Measurements from ENCODE around the gene FRY.

- TF ChIP-seq, protein P1, sequence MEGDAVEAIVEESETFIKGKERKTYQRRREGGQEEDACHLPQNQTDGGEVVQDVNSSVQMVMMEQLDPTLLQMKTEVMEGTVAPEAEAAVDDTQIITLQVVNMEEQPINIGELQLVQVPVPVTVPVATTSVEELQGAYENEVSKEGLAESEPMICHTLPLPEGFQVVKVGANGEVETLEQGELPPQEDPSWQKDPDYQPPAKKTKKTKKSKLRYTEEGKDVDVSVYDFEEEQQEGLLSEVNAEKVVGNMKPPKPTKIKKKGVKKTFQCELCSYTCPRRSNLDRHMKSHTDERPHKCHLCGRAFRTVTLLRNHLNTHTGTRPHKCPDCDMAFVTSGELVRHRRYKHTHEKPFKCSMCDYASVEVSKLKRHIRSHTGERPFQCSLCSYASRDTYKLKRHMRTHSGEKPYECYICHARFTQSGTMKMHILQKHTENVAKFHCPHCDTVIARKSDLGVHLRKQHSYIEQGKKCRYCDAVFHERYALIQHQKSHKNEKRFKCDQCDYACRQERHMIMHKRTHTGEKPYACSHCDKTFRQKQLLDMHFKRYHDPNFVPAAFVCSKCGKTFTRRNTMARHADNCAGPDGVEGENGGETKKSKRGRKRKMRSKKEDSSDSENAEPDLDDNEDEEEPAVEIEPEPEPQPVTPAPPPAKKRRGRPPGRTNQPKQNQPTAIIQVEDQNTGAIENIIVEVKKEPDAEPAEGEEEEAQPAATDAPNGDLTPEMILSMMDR (conservative IDR thresholded peaks at IDR 0.05; ENCODE audit: low read length), result no peak
- no peak for TF ChIP-seq EZH2phosphoT487 (IDR thresholded peaks at IDR 0.05; ENCODE audit: borderline replicate concordance, low read depth, low read length)
Measured at GRCh38 chr13:32305646-32306045, 274.1 kb downstream of the FRY start.
